Colonic mucosa (tissue), 4 donors: ENCODE measurements around the gene ODC1. TPM values are rescaled to one million over a fixed set of nuclear protein-coding genes. Genes with fewer than 3 reads are reported as not detected.
A peak's percentile ranks its signal among the peaks of the same experiment; 100 is the strongest.

Experiments used
- DNase-seq: peaks from one replicate; pipeline ENCODE4 v3.0.0-alpha.2; 2020
- H3K27ac ChIP-seq: fragments of 200-600 bp; one replicate; pipeline ENCODE4 v1.8.0; 2021
- H3K27me3 ChIP-seq: fragments of 200-600 bp; one replicate; pipeline ENCODE4 v1.8.0; 2021
- H3K36me3 ChIP-seq: fragments of 200-600 bp; one replicate; pipeline ENCODE4 v1.8.0; 2021
- H3K4me1 ChIP-seq: fragments of 200-600 bp; one replicate; pipeline ENCODE4 v1.8.0; 2021; ENCODE audit warnings: mild to moderate bottlenecking
- H3K4me3 ChIP-seq: fragments of 200-600 bp; one replicate; pipeline ENCODE4 v1.8.0; 2021
- H3K9ac ChIP-seq, 2 donors: one replicate each; pipeline ENCODE4 v1.7.0; 2013; ENCODE audit warnings: control low read depth in 2 of 2, low read depth in 2 of 2, low read length in 2 of 2
- H3K9me3 ChIP-seq: fragments of 200-600 bp; one replicate; pipeline ENCODE4 v1.8.0; 2021
- CTCF ChIP-seq: fragments of 200-600 bp; IDR thresholded peaks from one replicate; pipeline ENCODE4 v1.8.0; 2022; ENCODE audit warnings: antibody characterized with exemption, mild to moderate bottlenecking
- intact Hi-C: fragments of 100-400 bp; cut with DNase I; formaldehyde crosslinking; loops from one replicate; pipeline ENCODE4 v1.14.1; 2022
- total RNA-seq, 2 donors: library from RNA; stranded (reverse); fragmentation: NEBNext Ultra II Directional in 1 of 2; extraction: Animal tissue kit (Norgen Biotek cat#: 25700) in 1 of 2; gene quantifications; one replicate each; pipeline ENCODE4 v1.2.1, GENCODE V29; 2021
- donor health status: healthy.
- donor health status: DM: no; HTN: no; CAD: no.
- donor health status: DM: no; HTN: no; CAD: no.

Gene ODC1
- total RNA-seq, 2 donors from 2014 or later = 45.8 to 107 TPM

GRCh38 chr2:10415048-10415447, 33.1 kb downstream of the ODC1 start:
- H3K4me3 ChIP-seq = no peak overlapping the region
- H3K4me1 ChIP-seq = peaks cover 15% of the 10 kb centered on the region
- DNase-seq = no peak
- no peaks in the 10 kb centered on the region for H3K36me3 ChIP-seq
- peak overlapping the region; percentile 77 for H3K27ac ChIP-seq
- intact Hi-C loops = no loop called here
- H3K9me3 ChIP-seq = no peaks in the 10 kb centered on the region
- no peaks in the 10 kb centered on the region for H3K27me3 ChIP-seq
- H3K9ac ChIP-seq = peak overlapping the region in 1 of 2 donors; percentile 9
- TF ChIP-seq CTCF = no peak

- peaks cover 15% of the 10 kb centered on the region for H3K4me1 ChIP-seq
- no peak for TF ChIP-seq CTCF
- H3K9me3 ChIP-seq = no peaks in the 10 kb centered on the region
- peak overlapping the region in 1 of 2 donors; percentile 9 for H3K9ac ChIP-seq
- peak overlapping the region; percentile 77 for H3K27ac ChIP-seq
- H3K4me3 ChIP-seq = no peak overlapping the region
- H3K36me3 ChIP-seq = no peaks in the 10 kb centered on the region
- DNase-seq = no peak
- H3K27me3 ChIP-seq = no peaks in the 10 kb centered on the region
- intact Hi-C loops = no loop called here
These were observed 33.5 kb downstream of the ODC1 start for GRCh38 chr2:10414591-10414990.

- peak overlapping the region in 1 of 2 donors; percentile 49 for H3K9ac ChIP-seq
- H3K4me3 ChIP-seq = no peak overlapping the region
- H3K4me1 ChIP-seq = peaks cover 15% of the 10 kb centered on the region
- TF ChIP-seq CTCF = no peak
- H3K27ac ChIP-seq = peak overlapping the region; percentile 77
- no peaks in the 10 kb centered on the region for H3K27me3 ChIP-seq
- H3K36me3 ChIP-seq = no peaks in the 10 kb centered on the region
- intact Hi-C loops = no loop called here
- peak; percentile 79 for DNase-seq
- no peaks in the 10 kb centered on the region for H3K9me3 ChIP-seq
These were observed 34.1 kb downstream of the ODC1 start for GRCh38 chr2:10413991-10414451.

GRCh38 chr2:10413503-10413902, 34.6 kb downstream of the ODC1 start:
- no peak for TF ChIP-seq CTCF
- Histone ChIP-seq H3K27me3 (no peaks in the 10 kb centered on the region), H3K9ac (peak overlapping the region in 1 of 2 donors; percentile 49), H3K4me3 (no peak overlapping the region), H3K4me1 (peaks cover 20% of the 10 kb centered on the region), H3K36me3 (no peaks in the 10 kb centered on the region), H3K9me3 (no peaks in the 10 kb centered on the region), H3K27ac (peak overlapping the region; percentile 77)
- intact Hi-C loops = no loop called here
- no peak for DNase-seq

- peak; percentile 63 for DNase-seq
- H3K27me3 ChIP-seq = no peaks in the 10 kb centered on the region
- no peaks in the 10 kb centered on the region for H3K9me3 ChIP-seq
- TF ChIP-seq CTCF = no peak
- no peak overlapping the region for H3K4me3 ChIP-seq
- H3K27ac ChIP-seq = no peak overlapping the region
- H3K4me1 ChIP-seq = peaks cover 21% of the 10 kb centered on the region
- intact Hi-C loops = no loop called here
- no peaks in the 10 kb centered on the region for H3K36me3 ChIP-seq
- no peak overlapping the region for H3K9ac ChIP-seq
These were observed 35.7 kb downstream of the ODC1 start for GRCh38 chr2:10412380-10412779.
